Kidney epithelial cell (primary cell): ENCODE data around the gene VPS16. TPM values are rescaled to one million over a fixed set of nuclear protein-coding genes. Genes with fewer than 3 reads are reported as not detected.

Experiments used
- DNase-seq: peaks from one replicate; pipeline ENCODE4 v3.0.0-alpha.2; 2010; ENCODE audit warnings: low read depth
- H3K27me3 ChIP-seq: 2 replicates; pipeline ENCODE4 v1.6.0; 2011; ENCODE audit warnings: low read length; ENCODE audit not compliant: control insufficient read depth, insufficient read depth
- H3K36me3 ChIP-seq: 2 replicates; pipeline ENCODE4 v1.5.1; 2011; ENCODE audit warnings: low read length; ENCODE audit not compliant: control insufficient read depth, insufficient read depth
- H3K4me3 ChIP-seq: 2 replicates; pipeline ENCODE4 v1.5.1; 2011; ENCODE audit warnings: low read depth, mild to moderate bottlenecking, control low read depth, low read length
- CTCF ChIP-seq: IDR thresholded peaks from 2 replicates; pipeline ENCODE4 v1.5.1; 2011; ENCODE audit warnings: mild to moderate bottlenecking, moderate library complexity, low read length, control low read depth, inconsistent platforms; ENCODE audit not compliant: insufficient read depth, poor library complexity, severe bottlenecking
- total RNA-seq: library from RNA; depleted of rRNA; stranded (reverse); fragments of >200 nt; gene quantifications from 2 replicates; pipeline ENCODE4 v1.2.3, GENCODE V29; 2015

VPS16 gene
- total RNA-seq, 1 donor from 2014 or later = 38.6 TPM

GRCh38 chr20:2817341-2817726 lies 23.2 kb upstream of the VPS16 start:
- H3K4me3 ChIP-seq = no peak overlapping the region
- peaks cover 27% of the 10 kb centered on the region for H3K27me3 ChIP-seq
- no peak for DNase-seq
- TF ChIP-seq CTCF = no peak
- no peaks in the 10 kb centered on the region for H3K36me3 ChIP-seq

- DNase-seq = no peak
- TF ChIP-seq CTCF = no peak
- no peak overlapping the region for H3K4me3 ChIP-seq
- no peaks in the 10 kb centered on the region for H3K36me3 ChIP-seq
- H3K27me3 ChIP-seq = peaks cover 27% of the 10 kb centered on the region
These were observed 22.5 kb upstream of the VPS16 start for GRCh38 chr20:2817891-2818595.

GRCh38 chr20:2820084-2820895 lies 20.3 kb upstream of the VPS16 start:
- Histone ChIP-seq H3K27me3 (peaks cover 27% of the 10 kb centered on the region), H3K4me3 (no peak overlapping the region), H3K36me3 (no peaks in the 10 kb centered on the region)
- DNase-seq = no peak
- no peak for TF ChIP-seq CTCF

GRCh38 chr20:2820896-2821869 lies 19.4 kb upstream of the VPS16 start:
- peaks cover 27% of the 10 kb centered on the region for H3K27me3 ChIP-seq
- DNase-seq = no peak
- no peak for TF ChIP-seq CTCF
- no peak overlapping the region for H3K4me3 ChIP-seq
- no peaks in the 10 kb centered on the region for H3K36me3 ChIP-seq

- Histone ChIP-seq H3K36me3 (no peaks in the 10 kb centered on the region), H3K4me3 (no peak overlapping the region), H3K27me3 (peaks cover 24% of the 10 kb centered on the region)
- no peak for TF ChIP-seq CTCF
- no peak for DNase-seq
These were observed 18.5 kb upstream of the VPS16 start for GRCh38 chr20:2822073-2822472.
